Right lobe of liver (tissue), 4 donors: ENCODE results near the gene CLEC18A.
"Not testable (repeated sequence)": the region's sequence is repeated elsewhere in the genome, so short reads cannot be mapped to it uniquely, and the experiment has no call there.

Source experiments
- CTCF ChIP-seq, 4 donors: fragments of 200-600 bp in 3 of 4; fragments of 450-650 bp in 1 of 4; IDR thresholded peaks; one replicate each; pipeline versions ENCODE4 v1.5.1 to v1.8.0; 2016 to 2022; ENCODE audit warnings: antibody characterized with exemption in 4 of 4, mild to moderate bottlenecking in 2 of 4
- POLR2A ChIP-seq: fragments of 450-650 bp; IDR thresholded peaks from one replicate; pipeline ENCODE4 v1.6.1; 2017; ENCODE audit warnings: antibody characterized with exemption, mild to moderate bottlenecking
- donor health status: DM: no; HTN: no; CAD: no.
- donor health status: DM: no; HTN: no; CAD: no.
- donor health status: DM: no; HTN: yes; CAD: no.

- TF ChIP-seq POLR2A; CTCF (IDR thresholded peaks at IDR 0.05): not testable (repeated sequence)
These were observed 723 bp upstream of the CLEC18A start for GRCh38 chr16:69950411-69950810.
